Lower lobe of right lung (tissue), 2 donors: ENCODE results near the gene CUX1. TPM values are rescaled to one million over a fixed set of nuclear protein-coding genes. Genes with fewer than 3 reads are reported as not detected.

Experiments
- ATAC-seq, 2 donors: fragments of 200-7000 bp; cut with Tn5 transposase; one replicate each; pipeline ENCODE4 v1.9.1; 2020 to 2022; ENCODE audit warnings: mild to moderate bottlenecking in 2 of 2, moderate library complexity in 2 of 2
- DNase-seq: peaks from one replicate; pipeline ENCODE4 v3.0.0-alpha.2; 2020
- H3K27ac ChIP-seq: fragments of 200-600 bp; one replicate; pipeline ENCODE4 v1.8.0; 2022
- H3K27me3 ChIP-seq: fragments of 200-600 bp; one replicate; pipeline ENCODE4 v1.8.0; 2022; ENCODE audit warnings: low read depth
- H3K36me3 ChIP-seq: fragments of 200-600 bp; one replicate; pipeline ENCODE4 v1.8.0; 2022; ENCODE audit warnings: mild to moderate bottlenecking
- H3K4me1 ChIP-seq: fragments of 200-600 bp; one replicate; pipeline ENCODE4 v1.8.0; 2022
- H3K4me3 ChIP-seq: fragments of 200-600 bp; one replicate; pipeline ENCODE4 v1.8.0; 2022; ENCODE audit warnings: mild to moderate bottlenecking
- H3K9me3 ChIP-seq: fragments of 200-600 bp; one replicate; pipeline ENCODE4 v1.8.0; 2022
- intact Hi-C: fragments of 100-400 bp; cut with DNase I; formaldehyde crosslinking; loops from one replicate; pipeline ENCODE4 v1.11.0; 2022
- total RNA-seq: library from RNA; stranded (reverse); fragmentation: NEBNext Ultra II Directional; extraction: Animal tissue kit (Norgen Biotek cat#: 25700); gene quantifications from one replicate; pipeline ENCODE4 v1.2.1, GENCODE V29; 2021
- TF ChIP-seq, protein P1 (sequence below): fragments of 200-600 bp; IDR thresholded peaks from one replicate; pipeline ENCODE4 v1.8.0; 2022; ENCODE audit warnings: antibody characterized with exemption, mild to moderate bottlenecking
- donor health status: DM: no; HTN: yes; CAD: no; lungs with severe emphysema.

Gene CUX1
- total RNA-seq, 1 donor from 2014 or later, result 118 TPM

DNA sequence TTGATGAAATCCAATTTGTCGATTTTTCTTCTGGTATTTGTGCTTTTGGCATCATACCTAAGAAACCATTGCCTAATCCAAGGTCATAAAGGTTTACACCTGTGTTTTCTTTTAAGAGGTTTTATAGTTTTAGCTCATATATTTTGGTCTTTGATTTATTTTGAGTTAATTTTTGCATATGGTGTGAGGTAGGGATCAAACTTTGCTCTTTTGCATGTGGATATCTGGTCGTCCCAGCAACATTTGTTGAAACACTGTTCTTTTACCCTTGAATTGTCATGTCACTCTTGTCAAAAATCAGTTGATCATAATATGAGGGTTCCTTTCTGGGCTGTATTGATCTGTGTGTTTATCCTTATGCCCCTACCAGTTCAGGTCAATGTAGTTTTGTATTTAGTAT is 236.7 kb downstream of the CUX1 start:
- H3K4me3 ChIP-seq, result no peak overlapping the region
- DNase-seq, result no peak
- H3K27ac ChIP-seq, result no peak overlapping the region
- H3K36me3 ChIP-seq, result no peaks in the 10 kb centered on the region
- no peak for ATAC-seq
- peaks cover 8% of the 10 kb centered on the region for H3K9me3 ChIP-seq
- intact Hi-C loops, result no loop called here
- TF ChIP-seq, protein P1, sequence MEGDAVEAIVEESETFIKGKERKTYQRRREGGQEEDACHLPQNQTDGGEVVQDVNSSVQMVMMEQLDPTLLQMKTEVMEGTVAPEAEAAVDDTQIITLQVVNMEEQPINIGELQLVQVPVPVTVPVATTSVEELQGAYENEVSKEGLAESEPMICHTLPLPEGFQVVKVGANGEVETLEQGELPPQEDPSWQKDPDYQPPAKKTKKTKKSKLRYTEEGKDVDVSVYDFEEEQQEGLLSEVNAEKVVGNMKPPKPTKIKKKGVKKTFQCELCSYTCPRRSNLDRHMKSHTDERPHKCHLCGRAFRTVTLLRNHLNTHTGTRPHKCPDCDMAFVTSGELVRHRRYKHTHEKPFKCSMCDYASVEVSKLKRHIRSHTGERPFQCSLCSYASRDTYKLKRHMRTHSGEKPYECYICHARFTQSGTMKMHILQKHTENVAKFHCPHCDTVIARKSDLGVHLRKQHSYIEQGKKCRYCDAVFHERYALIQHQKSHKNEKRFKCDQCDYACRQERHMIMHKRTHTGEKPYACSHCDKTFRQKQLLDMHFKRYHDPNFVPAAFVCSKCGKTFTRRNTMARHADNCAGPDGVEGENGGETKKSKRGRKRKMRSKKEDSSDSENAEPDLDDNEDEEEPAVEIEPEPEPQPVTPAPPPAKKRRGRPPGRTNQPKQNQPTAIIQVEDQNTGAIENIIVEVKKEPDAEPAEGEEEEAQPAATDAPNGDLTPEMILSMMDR, result no peak
- H3K27me3 ChIP-seq, result no peaks in the 10 kb centered on the region
- H3K4me1 ChIP-seq, result no peaks in the 10 kb centered on the region

DNA sequence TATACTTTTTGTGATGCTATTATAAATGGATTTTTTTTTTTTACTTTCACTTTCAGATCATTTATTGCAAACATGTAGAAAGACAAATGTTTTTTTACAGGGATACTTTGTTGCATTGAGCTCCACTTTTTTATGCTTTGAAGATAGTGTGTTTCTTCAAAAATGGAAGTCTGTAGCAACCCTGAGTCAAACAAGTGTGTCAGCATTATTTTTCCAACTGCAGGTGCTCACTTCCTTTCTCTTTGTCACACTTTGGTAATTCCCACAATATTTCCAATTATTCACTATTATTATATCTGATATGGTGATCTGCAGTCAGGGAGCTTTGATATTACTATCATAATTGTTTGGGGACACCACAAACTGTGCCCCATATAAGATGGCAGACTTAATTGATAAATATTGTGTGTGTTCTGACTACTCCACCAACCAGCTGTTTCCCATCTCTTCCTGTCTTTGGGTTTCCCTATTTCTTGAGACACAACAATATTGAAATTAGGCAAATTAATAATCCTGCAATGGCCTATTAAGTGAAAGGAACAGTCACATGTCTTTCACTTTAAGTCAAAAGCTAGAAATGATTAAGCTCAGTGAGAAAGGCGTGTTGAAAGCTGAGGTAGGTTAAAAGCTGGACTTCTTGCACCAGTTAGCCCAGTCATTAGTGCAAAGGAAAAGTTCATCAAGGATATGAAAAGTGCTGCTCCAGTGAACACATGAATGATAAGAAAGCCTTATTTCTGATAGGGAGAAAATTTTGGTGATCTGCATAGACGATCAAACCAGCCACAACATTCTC is 238.0 kb downstream of the CUX1 start:
- TF ChIP-seq, protein P1, result no peak
- Histone ChIP-seq H3K4me3 (no peak overlapping the region), H3K9me3 (peaks cover 8% of the 10 kb centered on the region), H3K27ac (no peak overlapping the region), H3K4me1 (no peaks in the 10 kb centered on the region), H3K36me3 (no peaks in the 10 kb centered on the region), H3K27me3 (no peaks in the 10 kb centered on the region)
- no peak for ATAC-seq
- no peak for DNase-seq
- intact Hi-C loops, result no loop called here

DNA sequence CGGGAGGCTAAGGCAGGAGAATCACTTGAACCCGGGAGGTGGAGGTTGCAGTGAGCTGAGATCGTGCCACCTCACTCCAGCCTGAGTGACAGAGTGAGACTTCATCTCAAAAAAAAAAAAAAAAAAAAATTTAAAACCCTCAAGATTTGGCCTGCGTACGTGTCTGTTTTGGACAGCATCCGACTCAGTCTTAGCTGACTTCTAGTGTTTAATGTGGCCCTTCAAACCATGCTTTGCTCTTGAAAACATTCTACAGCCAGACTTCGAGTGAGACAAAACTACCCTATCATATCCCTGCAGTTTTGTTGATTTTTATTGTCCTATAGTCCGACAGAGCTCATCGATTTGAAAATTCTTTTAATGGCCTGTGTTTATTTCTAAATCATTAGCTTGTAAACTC is 242.1 kb downstream of the CUX1 start:
- H3K27ac ChIP-seq, result no peak overlapping the region
- no peaks in the 10 kb centered on the region for H3K27me3 ChIP-seq
- ATAC-seq (peak; percentile 24 to 57), DNase-seq (no peak)
- no peaks in the 10 kb centered on the region for H3K36me3 ChIP-seq
- H3K9me3 ChIP-seq, result peaks cover 3% of the 10 kb centered on the region
- no peak overlapping the region for H3K4me3 ChIP-seq
- TF ChIP-seq, protein P1, result no peak
- intact Hi-C loops, result no loop called here
- peaks cover 12% of the 10 kb centered on the region for H3K4me1 ChIP-seq

DNA sequence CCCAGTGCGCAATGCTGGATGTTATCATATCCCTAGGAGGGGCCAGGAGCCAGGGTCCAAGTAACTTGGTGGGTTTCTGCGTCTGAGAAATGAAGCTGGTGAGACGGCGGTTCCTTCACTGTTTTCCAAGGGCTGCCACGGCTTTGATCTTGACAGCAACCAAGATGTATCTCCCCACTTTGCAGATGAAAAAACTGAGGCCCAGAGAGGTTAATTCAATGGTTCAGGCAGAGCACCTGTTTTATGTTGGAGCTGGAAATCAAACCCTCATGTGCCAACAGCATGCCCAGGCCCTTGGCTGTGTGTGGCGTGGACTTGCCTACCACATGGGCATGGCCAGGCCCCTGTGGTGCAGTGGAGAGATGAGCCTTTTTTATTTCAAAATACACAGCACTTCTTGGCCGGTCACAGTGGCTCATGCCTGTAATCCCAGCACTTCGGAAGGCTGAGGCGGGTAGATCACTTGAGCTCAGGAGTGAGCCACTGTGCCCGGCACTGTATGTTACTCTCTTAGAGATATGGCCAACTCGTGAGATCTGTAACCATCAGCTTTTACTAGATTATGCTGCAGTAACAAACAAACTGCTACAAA is 244.0 kb downstream of the CUX1 start:
- DNase-seq (no peak), ATAC-seq (no peak)
- Histone ChIP-seq H3K4me1 (peaks cover 18% of the 10 kb centered on the region), H3K27ac (no peak overlapping the region), H3K4me3 (no peak overlapping the region), H3K27me3 (no peaks in the 10 kb centered on the region), H3K9me3 (no peaks in the 10 kb centered on the region), H3K36me3 (no peaks in the 10 kb centered on the region)
- intact Hi-C loops, result no loop called here
- TF ChIP-seq, protein P1, result no peak

DNA sequence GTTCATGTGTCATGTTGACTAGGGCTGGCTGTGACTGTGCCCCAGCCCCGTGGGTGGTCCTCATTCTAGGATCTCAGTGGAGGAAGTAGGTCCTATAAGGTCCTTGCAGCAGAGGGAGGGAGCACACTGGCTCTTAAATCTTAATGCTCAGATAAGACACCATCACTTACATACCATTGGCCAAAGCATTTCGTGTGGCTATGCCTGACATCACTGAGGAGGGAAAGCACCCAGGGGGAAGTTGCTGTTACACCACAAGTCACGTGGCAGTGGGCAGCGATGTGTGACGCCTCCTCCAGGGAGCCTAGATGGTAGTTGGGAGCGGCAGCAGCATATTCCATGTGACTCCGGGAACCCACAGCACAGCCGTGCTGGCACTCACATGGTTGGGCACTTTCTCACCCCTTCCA is 244.6 kb downstream of the CUX1 start:
- DNase-seq, result peak; percentile 68

More for the DNA sequence above, 244.6 kb downstream of the CUX1 start:
- Histone ChIP-seq H3K4me3 (no peak overlapping the region), H3K27ac (no peak overlapping the region), H3K9me3 (no peaks in the 10 kb centered on the region), H3K4me1 (peaks cover 18% of the 10 kb centered on the region), H3K27me3 (no peaks in the 10 kb centered on the region), H3K36me3 (no peaks in the 10 kb centered on the region)
- intact Hi-C loops, result no loop called here
- peak in 1 of 2 donors; percentile 61 for ATAC-seq
- TF ChIP-seq, protein P1, result no peak
